ENCODE measurements around the gene RPS15. TPM values are rescaled to one million over a fixed set of nuclear protein-coding genes. Genes with fewer than 3 reads are reported as not detected.

The RPS15 gene
- total RNA-seq, 1 experiment from 2014 or later, result 1,862 TPM

- no TSS peak for BruUV-seq (replicated peaks)
- RAD21 ChIA-PET (ENCODE audit: low non-redundant PET in 1 of 2, low total read pairs in 2 of 2, uncharacterized antibody in 2 of 2, unreplicated experiment in 2 of 2), result no interaction called here
- Histone ChIP-seq H3K4me1 (ENCODE audit: control insufficient read depth in 1 of 2, insufficient read depth in 2 of 2, low read length in 2 of 2) (peaks cover 11 to 23% of the 10 kb centered on the region in 2 experiments; a peak in 3 of 4 replicates), H4K20me1 (ENCODE audit: insufficient read depth) (peaks cover 3% of the 10 kb centered on the region; the same call in 1 of the 2 replicates), H3K9ac (ENCODE audit: low read length) (no peak overlapping the region), H3K4me2 (ENCODE audit: low read length) (no peak overlapping the region), H3K9me2 (ENCODE audit: insufficient read depth) (no peaks in the 10 kb centered on the region), H3K27me3 (ENCODE audit: insufficient read depth, low read length) (no peaks in the 10 kb centered on the region), H3K27ac (ENCODE audit: low read depth, low read length) (no peak overlapping the region), H3K9me3 (ENCODE audit: control insufficient read depth in 1 of 2, insufficient read depth in 1 of 2, low read depth in 1 of 2, low read length in 2 of 2) (no peaks in the 10 kb centered on the region), H3K36me3 (ENCODE audit: control insufficient read depth in 1 of 2, insufficient read depth in 2 of 2, low read length in 2 of 2) (peaks cover 22 to 38% of the 10 kb centered on the region in 2 experiments), H3K4me3 (replicated peaks in 1 of 2; ENCODE audit: low read depth in 1 of 2, low read length in 2 of 2) (no peak overlapping the region), H3K79me2 (ENCODE audit: insufficient read depth, low read length) (peaks cover 34% of the 10 kb centered on the region), H2AFZ (ENCODE audit: low read depth, low read length, poor library complexity, severe bottlenecking) (no peak overlapping the region)
- no peak for DNase-seq (ENCODE audit: low read depth, low spot score)
- intact Hi-C loops (cut with micrococcal nuclease), result no loop called here
- ATAC-seq, result no peak
- no peak for TF ChIP-seq ATF3 (IDR thresholded peaks at IDR 0.05)
- TF ChIP-seq POLR2A (IDR thresholded peaks at IDR 0.05; ENCODE audit: borderline replicate concordance, extremely low read depth, insufficient read depth, insufficient read length), result no peak
- no peak for TF ChIP-seq JUND (IDR thresholded peaks at IDR 0.05)
- no peak for TF ChIP-seq ELF1 (IDR thresholded peaks at IDR 0.05; ENCODE audit: borderline replicate concordance, low read depth)
- TF ChIP-seq YY1 (IDR thresholded peaks at IDR 0.05; ENCODE audit: extremely low read depth, insufficient replicate concordance, low read depth, low read length), result no peak
- no peak for TF ChIP-seq TCF7L2 (IDR thresholded peaks at IDR 0.05; ENCODE audit: borderline replicate concordance, extremely low read depth, insufficient read depth, insufficient read length)
- TF ChIP-seq EZH2 (IDR thresholded peaks at IDR 0.05), result no peak
- TF ChIP-seq FOSL1 (IDR thresholded peaks at IDR 0.05; ENCODE audit: low read depth), result no peak
- no peak for TF ChIP-seq ZBTB33 (IDR thresholded peaks at IDR 0.05; ENCODE audit: extremely low read depth, insufficient replicate concordance, low read length)
- no peak for TF ChIP-seq ZFX (IDR thresholded peaks at IDR 0.05)
- TF ChIP-seq ZNF274 (IDR thresholded peaks at IDR 0.05; ENCODE audit: low read depth, low read length), result no peak
- no peak for TF ChIP-seq EZH2phosphoT487 (IDR thresholded peaks at IDR 0.05; ENCODE audit: borderline replicate concordance)
- TF ChIP-seq SIN3A (IDR thresholded peaks at IDR 0.05; ENCODE audit: low read depth), result no peak
- TF ChIP-seq SP1 (IDR thresholded peaks at IDR 0.05; ENCODE audit: low read depth), result no peak
- TF ChIP-seq RAD21 (IDR thresholded peaks at IDR 0.05; ENCODE audit: low read depth), result no peak
- TF ChIP-seq SRF (IDR thresholded peaks at IDR 0.05; ENCODE audit: low read depth), result no peak
- no peak for TF ChIP-seq CTCF (IDR thresholded peaks at IDR 0.05 in 2 of 3, conservative IDR thresholded peaks at IDR 0.05 in 1 of 3; ENCODE audit: borderline replicate concordance in 1 of 3, insufficient read depth in 1 of 3, low read depth in 2 of 3, low read length in 2 of 3)
- no peak for TF ChIP-seq EGR1 (IDR thresholded peaks at IDR 0.05; ENCODE audit: low read depth)
- CTCF ChIA-PET, result no interaction called here
- POLR2A ChIA-PET, result no interaction called here
Measured at GRCh38 chr19:1434577-1435060, 3.6 kb upstream of the RPS15 start.
